PC-3 (cell line): ENCODE measurements around the gene BORCS8. TPM values are rescaled to one million over a fixed set of nuclear protein-coding genes. Genes with fewer than 3 reads are reported as not detected.

Experiments
- ATAC-seq: fragments of 200-7000 bp; cut with Tn5 transposase; 2 replicates; pipeline ENCODE4 v1.9.1; 2020; ENCODE audit warnings: mild to moderate bottlenecking, moderate library complexity
- BruUV-seq: library from RNA; stranded (reverse); fragments of 400-500 nt; replicated peaks from 2 replicates; lab custom pipeline; 2021; lab: Mats Ljungman, UMichigan
- CTCF ChIA-PET: fragments of 300-600 bp; sonication (Branson Sonifier 250); formaldehyde crosslinking; loops from one replicate; lab custom pipeline; 2022; ENCODE audit warnings: antibody characterized with exemption; lab: Charles Lee
- POLR2A ChIA-PET: fragments of 300-600 bp; sonication (Branson Sonifier 250); formaldehyde crosslinking; loops from one replicate; lab custom pipeline; 2022; ENCODE audit warnings: antibody characterized with exemption; ENCODE audit not compliant: unreplicated experiment; lab: Charles Lee
- DNase-seq: peaks from one replicate; pipeline ENCODE4 v3.0.0-alpha.2; 2015
- H2AFZ ChIP-seq: fragments of 300-600 bp; sonication (generic); 2 replicates; pipeline ENCODE4 v1.6.0; 2016; ENCODE audit warnings: antibody characterized with exemption, low read length
- H3F3A ChIP-seq: fragments of 300-600 bp; sonication (generic); one replicate; pipeline ENCODE4 v1.6.0; 2017; ENCODE audit warnings: antibody characterized with exemption, low read length, control low read depth, mild to moderate bottlenecking; ENCODE audit not compliant: unreplicated experiment
- H3K27ac ChIP-seq: fragments of 300-600 bp; sonication (generic); 2 replicates; pipeline ENCODE4 v1.5.1; 2016; ENCODE audit warnings: mild to moderate bottlenecking, low read length
- H3K27me3 ChIP-seq: fragments of 300-600 bp; sonication (generic); 2 replicates; pipeline ENCODE4 v1.6.1; 2016; ENCODE audit warnings: low read length, mixed read lengths
- H3K36me3 ChIP-seq: fragments of 300-600 bp; sonication (generic); 2 replicates; pipeline ENCODE4 v1.6.1; 2016; ENCODE audit warnings: low read depth, mixed run types, low read length, mixed read lengths
- H3K4me1 ChIP-seq: fragments of 300-600 bp; sonication (generic); 2 replicates; pipeline ENCODE4 v1.5.1; 2016; ENCODE audit warnings: low read length; ENCODE audit not compliant: insufficient read depth
- H3K4me2 ChIP-seq: fragments of 300-600 bp; sonication (generic); 2 replicates; pipeline ENCODE4 v1.6.0; 2016; ENCODE audit warnings: low read length
- H3K4me3 ChIP-seq: fragments of 300-600 bp; sonication (generic); 2 replicates; pipeline ENCODE4 v1.5.1; 2016; ENCODE audit warnings: mild to moderate bottlenecking, low read length, mixed read lengths
- H3K79me2 ChIP-seq: fragments of 300-600 bp; sonication (generic); 2 replicates; pipeline ENCODE4 v1.6.1; 2017; ENCODE audit warnings: low read length, mixed read lengths
- H3K9ac ChIP-seq: fragments of 300-600 bp; sonication (generic); 2 replicates; pipeline ENCODE4 v1.6.0; 2016; ENCODE audit warnings: mild to moderate bottlenecking, low read length
- H3K9me2 ChIP-seq: fragments of 300-600 bp; sonication (generic); replicated peaks from 2 replicates; pipeline ENCODE4 v1.6.1; 2016; ENCODE audit warnings: mixed run types, low read length, mixed read lengths
- H3K9me3 ChIP-seq: fragments of 300-600 bp; sonication (generic); 2 replicates; pipeline ENCODE4 v1.6.1; 2016; ENCODE audit warnings: low read length, mixed read lengths
- H4K20me1 ChIP-seq: fragments of 300-600 bp; sonication (generic); 2 replicates; pipeline ENCODE4 v1.6.1; 2016; ENCODE audit warnings: low read length, mixed read lengths
- EZH2 ChIP-seq: fragments of 300-600 bp; sonication (generic); IDR thresholded peaks from one replicate; pipeline ENCODE4 v1.6.1; 2017; ENCODE audit warnings: antibody characterized with exemption, mild to moderate bottlenecking, low read length; ENCODE audit not compliant: unreplicated experiment
- EZH2phosphoT487 ChIP-seq: fragments of 300-600 bp; sonication (generic); IDR thresholded peaks from 2 replicates; pipeline ENCODE4 v1.6.1; 2018; ENCODE audit warnings: mild to moderate bottlenecking, antibody characterized with exemption, low read length, borderline replicate concordance
- intact Hi-C: fragments of 100-400 bp; cut with micrococcal nuclease; formaldehyde crosslinking; loops from 2 replicates; pipeline ENCODE4 v1.9.0; 2023
- total RNA-seq: library from RNA; depleted of rRNA; stranded (reverse); fragments of >200 nt; gene quantifications from 2 replicates; pipeline ENCODE4 v1.2.3, GENCODE V29; 2014
- TF ChIP-seq, protein P1 (sequence below): fragments of 300-600 bp; sonication (generic); conservative IDR thresholded peaks from 2 replicates; pipeline ENCODE4 v1.5.1; 2017; ENCODE audit warnings: antibody characterized with exemption, low read depth, mild to moderate bottlenecking, low read length

Gene BORCS8
- total RNA-seq, 1 experiment from 2014 or later = 33.1 TPM

DNA sequence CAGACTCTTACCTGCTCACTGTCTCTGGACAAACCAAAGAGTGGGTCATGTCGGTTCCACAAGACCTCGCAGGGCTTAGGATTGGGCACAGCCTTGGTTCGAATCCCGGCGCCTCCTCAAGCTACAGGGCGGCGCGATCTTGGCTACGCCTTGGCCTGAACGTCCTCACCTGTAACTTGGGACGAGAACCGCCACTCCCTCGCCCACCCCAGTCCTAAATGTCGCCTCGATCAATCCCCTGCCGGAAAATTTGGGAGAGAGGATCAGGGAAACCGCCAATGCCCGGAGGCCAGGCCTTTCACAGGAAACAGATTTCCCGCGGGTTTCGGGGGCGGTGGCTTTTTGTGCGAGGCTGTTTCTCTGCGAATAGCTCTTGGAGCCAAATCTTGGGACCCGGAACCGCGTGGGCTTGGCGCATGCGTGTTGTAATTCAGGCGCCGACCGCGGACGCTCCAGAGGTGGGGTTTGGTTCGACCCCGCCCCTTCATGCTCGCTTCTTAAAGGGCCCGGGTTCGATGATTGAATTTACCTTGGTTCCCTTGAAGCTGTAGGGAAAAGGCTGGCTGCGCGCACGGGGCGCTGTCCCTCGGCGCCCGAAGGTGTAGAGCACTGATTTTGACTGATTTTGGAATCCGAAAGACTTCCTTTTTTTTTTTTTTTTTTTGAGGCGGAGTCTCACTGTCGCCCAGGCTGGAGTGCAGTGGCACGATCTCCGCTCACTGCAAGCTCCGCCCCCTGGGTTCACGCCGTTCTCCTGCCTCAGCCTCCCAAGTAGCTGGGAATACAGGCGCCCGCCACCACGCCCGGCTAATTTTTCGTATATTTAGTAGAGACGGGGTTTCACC is 11.3 kb upstream of the BORCS8 start, which contains the start of gene NR2C2AP:
NR2C2AP (minus strand) TSS at position 403 of the 845 bp plus-strand sequence; CDS start at position 49, 354 bp downstream.
- ATAC-seq = peak; percentile 89
- TSS peak; percentile 92 for BruUV-seq
- peak; percentile 94 for DNase-seq
- ChIA-PET CTCF (interaction anchor here (0.5 to 0.6 kb wide), 3 partner anchors 15 to 263 kb away, joined by 3 to 10 read pairs (median 4); no protein-coding TSS in a partner anchor), POLR2A (no interaction called here)
- Histone ChIP-seq H3K4me3 (peak within 1 kb of the TSS; percentile 79), H3F3A (no peaks in the 10 kb centered on the region), H2AFZ (peak within 1 kb of the TSS; percentile 93), H3K27me3 (no peaks in the 10 kb centered on the region), H3K27ac (peak within 1 kb of the TSS; percentile 73), H3K9me3 (no peaks in the 10 kb centered on the region), H3K79me2 (peaks cover 20% of the 10 kb centered on the region), H3K4me1 (peaks cover 13% of the 10 kb centered on the region), H3K4me2 (peak within 1 kb of the TSS; percentile 96), H3K9ac (peak within 1 kb of the TSS; percentile 95), H4K20me1 (no peaks in the 10 kb centered on the region), H3K36me3 (peaks cover 10% of the 10 kb centered on the region), H3K9me2 (no peaks in the 10 kb centered on the region)
- TF ChIP-seq, protein P1, sequence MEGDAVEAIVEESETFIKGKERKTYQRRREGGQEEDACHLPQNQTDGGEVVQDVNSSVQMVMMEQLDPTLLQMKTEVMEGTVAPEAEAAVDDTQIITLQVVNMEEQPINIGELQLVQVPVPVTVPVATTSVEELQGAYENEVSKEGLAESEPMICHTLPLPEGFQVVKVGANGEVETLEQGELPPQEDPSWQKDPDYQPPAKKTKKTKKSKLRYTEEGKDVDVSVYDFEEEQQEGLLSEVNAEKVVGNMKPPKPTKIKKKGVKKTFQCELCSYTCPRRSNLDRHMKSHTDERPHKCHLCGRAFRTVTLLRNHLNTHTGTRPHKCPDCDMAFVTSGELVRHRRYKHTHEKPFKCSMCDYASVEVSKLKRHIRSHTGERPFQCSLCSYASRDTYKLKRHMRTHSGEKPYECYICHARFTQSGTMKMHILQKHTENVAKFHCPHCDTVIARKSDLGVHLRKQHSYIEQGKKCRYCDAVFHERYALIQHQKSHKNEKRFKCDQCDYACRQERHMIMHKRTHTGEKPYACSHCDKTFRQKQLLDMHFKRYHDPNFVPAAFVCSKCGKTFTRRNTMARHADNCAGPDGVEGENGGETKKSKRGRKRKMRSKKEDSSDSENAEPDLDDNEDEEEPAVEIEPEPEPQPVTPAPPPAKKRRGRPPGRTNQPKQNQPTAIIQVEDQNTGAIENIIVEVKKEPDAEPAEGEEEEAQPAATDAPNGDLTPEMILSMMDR = no peak
- no peak for TF ChIP-seq EZH2
- TF ChIP-seq EZH2phosphoT487 = no peak
- intact Hi-C loops = loop anchor here (1.0 kb wide), 1 partner anchor 11 kb away; the partner anchor contains the start of genes BORCS8 and RFXANK

DNA sequence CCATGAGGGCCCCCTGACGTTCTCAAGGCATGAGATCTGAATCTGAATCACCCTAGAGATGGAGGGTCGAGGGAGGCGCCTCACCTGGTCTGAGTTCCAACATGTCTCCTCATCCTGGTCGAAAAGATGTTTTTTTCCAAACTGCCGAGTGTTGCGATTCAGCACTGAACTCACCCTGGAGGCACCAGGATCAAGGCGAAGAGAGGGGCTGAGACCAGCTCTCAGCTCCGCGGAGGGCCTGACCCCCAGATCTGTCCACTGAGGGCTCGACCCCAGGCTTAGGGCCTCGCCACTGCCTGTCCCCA is 10.7 kb upstream of the BORCS8 start:
- Histone ChIP-seq H3K27me3 (no peaks in the 10 kb centered on the region), H3K27ac (peak overlapping the region; percentile 73), H3K9me3 (no peaks in the 10 kb centered on the region), H3K4me1 (peaks cover 13% of the 10 kb centered on the region), H3K4me3 (peak overlapping the region; percentile 79), H3K4me2 (peak overlapping the region; percentile 96), H4K20me1 (no peaks in the 10 kb centered on the region), H3K36me3 (peaks cover 13% of the 10 kb centered on the region), H2AFZ (peak overlapping the region; percentile 93), H3F3A (no peaks in the 10 kb centered on the region), H3K9me2 (no peaks in the 10 kb centered on the region), H3K79me2 (peaks cover 20% of the 10 kb centered on the region), H3K9ac (peak overlapping the region; percentile 95)
- POLR2A ChIA-PET = no interaction called here
- intact Hi-C loops = loop anchor here (1.0 kb wide), 1 partner anchor 10 kb away; the partner anchor contains the start of genes BORCS8 and RFXANK
- TF ChIP-seq EZH2phosphoT487 (no peak), EZH2 (no peak)
- TF ChIP-seq, protein P1 = no peak
- CTCF ChIA-PET = interaction anchor here (0.5 kb wide), 1 partner anchor 15 kb away, joined by 3 read pairs; no protein-coding TSS in a partner anchor
- ATAC-seq (no peak; the same call in 1 of the 2 replicates), DNase-seq (no peak)
- no TSS peak for BruUV-seq
